Neural cell (in vitro differentiated cells): ENCODE results near the gene PRSS21. TPM values are rescaled to one million over a fixed set of nuclear protein-coding genes. Genes with fewer than 3 reads are reported as not detected.

Experiments
- H2AFZ ChIP-seq: fragments of 200-600, 300-800 bp; sonication (generic), shearing (Covaris generic); 2 replicates; pipeline ENCODE4 v1.6.0; 2014; ENCODE audit warnings: low read depth, mild to moderate bottlenecking, antibody characterized with exemption, low read length, moderate library complexity
- H3F3A ChIP-seq: fragments of 200-600 bp; shearing (Covaris generic); 2 replicates; pipeline ENCODE4 v1.6.1; 2016; ENCODE audit warnings: mild to moderate bottlenecking, moderate library complexity, mixed read lengths, antibody characterized with exemption, low read length; ENCODE audit not compliant: insufficient read depth, poor library complexity, severe bottlenecking
- H3K27ac ChIP-seq: fragments of 200-600, 300-800 bp; sonication (generic), shearing (Covaris generic); 2 replicates; pipeline ENCODE4 v1.5.1; 2014; ENCODE audit warnings: mild to moderate bottlenecking, low read length, moderate library complexity
- H3K27me3 ChIP-seq: fragments of 300-800, 200-600 bp; sonication (generic), shearing (Covaris generic); 2 replicates; pipeline ENCODE4 v1.6.0; 2014; ENCODE audit warnings: mild to moderate bottlenecking, low read depth, low read length, moderate library complexity; ENCODE audit not compliant: insufficient read depth
- H3K36me3 ChIP-seq: fragments of 300-800, 200-600 bp; sonication (generic), shearing (Covaris generic); 2 replicates; pipeline ENCODE4 v1.5.1; 2014; ENCODE audit warnings: mild to moderate bottlenecking, antibody characterized with exemption, low read length, moderate library complexity; ENCODE audit not compliant: insufficient read depth
- H3K4me2 ChIP-seq: fragments of 300-800, 200-600 bp; sonication (generic), shearing (Covaris generic); 2 replicates; pipeline ENCODE4 v1.6.0; 2014; ENCODE audit warnings: mild to moderate bottlenecking, low read length
- H3K4me3 ChIP-seq: fragments of 300-800, 200-600 bp; sonication (generic), shearing (Covaris generic); 2 replicates; pipeline ENCODE4 v1.5.1; 2014; ENCODE audit warnings: mild to moderate bottlenecking, low read length, moderate library complexity
- H3K79me2 ChIP-seq: fragments of 200-600 bp; shearing (Covaris generic); replicated peaks from 2 replicates; pipeline ENCODE4 v1.6.0; 2014; ENCODE audit warnings: mild to moderate bottlenecking, low read length, moderate library complexity; ENCODE audit not compliant: insufficient read depth
- H3K9ac ChIP-seq: fragments of 300-800, 200-600 bp; sonication (generic), shearing (Covaris generic); 2 replicates; pipeline ENCODE4 v1.6.1; 2016; ENCODE audit warnings: mild to moderate bottlenecking, low read length, mixed read lengths
- H3K9me2 ChIP-seq: fragments of 200-600 bp; shearing (Covaris generic); 2 replicates; pipeline ENCODE4 v1.6.1; 2016; ENCODE audit warnings: mild to moderate bottlenecking, low read length, mixed read lengths; ENCODE audit not compliant: insufficient read depth
- H3K9me3 ChIP-seq: fragments of 200-600, 300-800 bp; sonication (generic), shearing (Covaris generic); 2 replicates; pipeline ENCODE4 v1.6.1; 2016; ENCODE audit warnings: mild to moderate bottlenecking, mixed run types, low read length, moderate library complexity, mixed read lengths
- H4K20me1 ChIP-seq: fragments of 200-600 bp; shearing (Covaris generic); 2 replicates; pipeline ENCODE4 v1.6.1; 2016; ENCODE audit warnings: mild to moderate bottlenecking, mixed run types; ENCODE audit not compliant: insufficient read depth
- EP300 ChIP-seq: fragments of 450-650 bp; conservative IDR thresholded peaks from 2 replicates; pipeline ENCODE4 v1.6.1; 2014; ENCODE audit warnings: antibody characterized with exemption, mild to moderate bottlenecking, moderate library complexity; ENCODE audit not compliant: poor library complexity, severe bottlenecking
- EZH2 ChIP-seq: fragments of 200-600, 300-800 bp; shearing (Covaris generic), sonication (generic); IDR thresholded peaks from 2 replicates; pipeline ENCODE4 v1.6.1; 2014; ENCODE audit warnings: antibody characterized with exemption, low read length, borderline replicate concordance, mild to moderate bottlenecking; ENCODE audit not compliant: insufficient read depth, poor library complexity, severe bottlenecking
- MXI1 ChIP-seq: fragments of 450-650 bp; conservative IDR thresholded peaks from 2 replicates; pipeline ENCODE4 v1.6.1; 2014; ENCODE audit warnings: antibody characterized with exemption, mild to moderate bottlenecking; ENCODE audit not compliant: poor library complexity, severe bottlenecking
- POLR2AphosphoS5 ChIP-seq: IDR thresholded peaks from 2 replicates; pipeline ENCODE4 v1.6.1; 2012
- RAD21 ChIP-seq: fragments of 450-650 bp; conservative IDR thresholded peaks from 2 replicates; pipeline ENCODE4 v1.6.1; 2014; ENCODE audit warnings: antibody characterized with exemption, mild to moderate bottlenecking, moderate library complexity
- SMC3 ChIP-seq: fragments of 450-650 bp; conservative IDR thresholded peaks from 2 replicates; pipeline ENCODE4 v1.6.1; 2014; ENCODE audit warnings: antibody characterized with exemption, mild to moderate bottlenecking, moderate library complexity; ENCODE audit not compliant: poor library complexity
- TAF1 ChIP-seq: IDR thresholded peaks from 2 replicates; pipeline ENCODE4 v1.6.1; 2012; ENCODE audit warnings: low read depth
- polyA plus RNA-seq: library from polyadenylated mRNA; depleted of rRNA; stranded (reverse); fragments of >200 nt; gene quantifications from 2 replicates; pipeline ENCODE4 v1.2.3, GENCODE V29; 2014
- TF ChIP-seq, protein P1 (sequence below): fragments of 450-650 bp; IDR thresholded peaks from 2 replicates; pipeline ENCODE4 v1.5.1; 2014; ENCODE audit warnings: antibody characterized with exemption, mild to moderate bottlenecking, moderate library complexity; ENCODE audit not compliant: poor library complexity, severe bottlenecking
- TF ChIP-seq, protein P2 (sequence below): IDR thresholded peaks from 2 replicates; pipeline ENCODE4 v1.6.1; 2012; ENCODE audit warnings: borderline replicate concordance

PRSS21 gene
- polyA plus RNA-seq, 1 donor from 2014 or later = not detected

DNA sequence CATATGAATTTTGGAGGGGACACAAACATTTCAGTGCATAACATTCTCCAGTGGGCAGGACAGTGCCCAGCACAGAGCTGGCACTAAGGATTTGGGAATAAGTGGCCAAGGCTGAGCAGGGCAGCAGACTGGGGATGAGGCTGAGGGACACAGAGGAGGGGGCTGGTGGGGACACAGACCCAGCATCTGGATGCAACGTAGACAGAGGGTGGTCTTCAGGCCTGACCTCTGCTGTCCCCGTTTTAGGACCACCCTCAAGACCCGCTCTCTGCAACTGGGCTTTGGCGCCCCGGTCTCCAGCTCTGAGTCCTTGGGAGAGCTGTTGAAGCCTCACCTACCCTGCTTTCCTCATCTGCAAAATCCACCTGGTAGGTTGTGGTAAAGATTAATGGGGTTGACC, 26.4 kb upstream of the PRSS21 start:
- no peaks in the 10 kb centered on the region for H3K27me3 ChIP-seq
- H3K4me3 ChIP-seq = no peak overlapping the region
- H3F3A ChIP-seq = no peaks in the 10 kb centered on the region
- TF ChIP-seq POLR2AphosphoS5 (no peak), EP300 (no peak), EZH2 (no peak), RAD21 (no peak), SMC3 (no peak), TAF1 (no peak), MXI1 (no peak)
- TF ChIP-seq, protein P1, sequence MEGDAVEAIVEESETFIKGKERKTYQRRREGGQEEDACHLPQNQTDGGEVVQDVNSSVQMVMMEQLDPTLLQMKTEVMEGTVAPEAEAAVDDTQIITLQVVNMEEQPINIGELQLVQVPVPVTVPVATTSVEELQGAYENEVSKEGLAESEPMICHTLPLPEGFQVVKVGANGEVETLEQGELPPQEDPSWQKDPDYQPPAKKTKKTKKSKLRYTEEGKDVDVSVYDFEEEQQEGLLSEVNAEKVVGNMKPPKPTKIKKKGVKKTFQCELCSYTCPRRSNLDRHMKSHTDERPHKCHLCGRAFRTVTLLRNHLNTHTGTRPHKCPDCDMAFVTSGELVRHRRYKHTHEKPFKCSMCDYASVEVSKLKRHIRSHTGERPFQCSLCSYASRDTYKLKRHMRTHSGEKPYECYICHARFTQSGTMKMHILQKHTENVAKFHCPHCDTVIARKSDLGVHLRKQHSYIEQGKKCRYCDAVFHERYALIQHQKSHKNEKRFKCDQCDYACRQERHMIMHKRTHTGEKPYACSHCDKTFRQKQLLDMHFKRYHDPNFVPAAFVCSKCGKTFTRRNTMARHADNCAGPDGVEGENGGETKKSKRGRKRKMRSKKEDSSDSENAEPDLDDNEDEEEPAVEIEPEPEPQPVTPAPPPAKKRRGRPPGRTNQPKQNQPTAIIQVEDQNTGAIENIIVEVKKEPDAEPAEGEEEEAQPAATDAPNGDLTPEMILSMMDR = no peak
- TF ChIP-seq, protein P2, sequence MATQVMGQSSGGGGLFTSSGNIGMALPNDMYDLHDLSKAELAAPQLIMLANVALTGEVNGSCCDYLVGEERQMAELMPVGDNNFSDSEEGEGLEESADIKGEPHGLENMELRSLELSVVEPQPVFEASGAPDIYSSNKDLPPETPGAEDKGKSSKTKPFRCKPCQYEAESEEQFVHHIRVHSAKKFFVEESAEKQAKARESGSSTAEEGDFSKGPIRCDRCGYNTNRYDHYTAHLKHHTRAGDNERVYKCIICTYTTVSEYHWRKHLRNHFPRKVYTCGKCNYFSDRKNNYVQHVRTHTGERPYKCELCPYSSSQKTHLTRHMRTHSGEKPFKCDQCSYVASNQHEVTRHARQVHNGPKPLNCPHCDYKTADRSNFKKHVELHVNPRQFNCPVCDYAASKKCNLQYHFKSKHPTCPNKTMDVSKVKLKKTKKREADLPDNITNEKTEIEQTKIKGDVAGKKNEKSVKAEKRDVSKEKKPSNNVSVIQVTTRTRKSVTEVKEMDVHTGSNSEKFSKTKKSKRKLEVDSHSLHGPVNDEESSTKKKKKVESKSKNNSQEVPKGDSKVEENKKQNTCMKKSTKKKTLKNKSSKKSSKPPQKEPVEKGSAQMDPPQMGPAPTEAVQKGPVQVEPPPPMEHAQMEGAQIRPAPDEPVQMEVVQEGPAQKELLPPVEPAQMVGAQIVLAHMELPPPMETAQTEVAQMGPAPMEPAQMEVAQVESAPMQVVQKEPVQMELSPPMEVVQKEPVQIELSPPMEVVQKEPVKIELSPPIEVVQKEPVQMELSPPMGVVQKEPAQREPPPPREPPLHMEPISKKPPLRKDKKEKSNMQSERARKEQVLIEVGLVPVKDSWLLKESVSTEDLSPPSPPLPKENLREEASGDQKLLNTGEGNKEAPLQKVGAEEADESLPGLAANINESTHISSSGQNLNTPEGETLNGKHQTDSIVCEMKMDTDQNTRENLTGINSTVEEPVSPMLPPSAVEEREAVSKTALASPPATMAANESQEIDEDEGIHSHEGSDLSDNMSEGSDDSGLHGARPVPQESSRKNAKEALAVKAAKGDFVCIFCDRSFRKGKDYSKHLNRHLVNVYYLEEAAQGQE = no peak
- no peak overlapping the region for H3K9ac ChIP-seq
- H3K4me2 ChIP-seq = no peak overlapping the region
- no peaks in the 10 kb centered on the region for H3K9me2 ChIP-seq
- H2AFZ ChIP-seq = no peak overlapping the region
- H3K9me3 ChIP-seq = no peaks in the 10 kb centered on the region
- H3K79me2 ChIP-seq = no peaks in the 10 kb centered on the region
- H4K20me1 ChIP-seq = no peaks in the 10 kb centered on the region
- H3K36me3 ChIP-seq = no peaks in the 10 kb centered on the region
- H3K27ac ChIP-seq = no peak overlapping the region

DNA sequence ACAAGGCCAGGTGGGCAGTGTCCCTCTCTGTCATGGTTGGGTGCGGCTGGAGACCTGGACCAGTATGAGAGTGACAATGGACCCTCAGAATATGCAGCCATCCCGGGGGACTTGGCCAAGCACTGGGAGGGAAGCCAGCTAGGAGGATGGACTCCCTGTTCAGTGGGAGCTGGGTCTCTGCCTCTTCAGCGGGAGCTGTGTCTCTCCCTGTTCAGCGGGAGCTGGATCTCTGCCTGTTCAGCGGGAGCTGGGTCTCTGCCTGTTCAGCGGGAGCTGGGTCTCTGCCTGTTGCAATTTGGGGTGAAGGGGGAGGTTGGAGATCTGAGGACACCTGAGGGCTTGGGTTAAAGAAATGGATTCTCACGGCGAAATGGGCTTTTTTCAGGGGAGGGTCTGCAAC, 25.9 kb upstream of the PRSS21 start:
- H3K79me2 ChIP-seq = no peaks in the 10 kb centered on the region
- no peak overlapping the region for H3K4me2 ChIP-seq
- no peaks in the 10 kb centered on the region for H3K36me3 ChIP-seq
- H3K27ac ChIP-seq = no peak overlapping the region
- no peaks in the 10 kb centered on the region for H4K20me1 ChIP-seq
- no peak overlapping the region for H3K4me3 ChIP-seq
- H3K9me2 ChIP-seq = no peaks in the 10 kb centered on the region
- no peaks in the 10 kb centered on the region for H3F3A ChIP-seq
- TF ChIP-seq MXI1 = no peak
- no peak for TF ChIP-seq RAD21
- TF ChIP-seq SMC3 = no peak
- no peak for TF ChIP-seq TAF1
- TF ChIP-seq, protein P2 = no peak
- TF ChIP-seq EP300 = no peak
- TF ChIP-seq POLR2AphosphoS5 = no peak
- TF ChIP-seq EZH2 = no peak
- TF ChIP-seq, protein P1 = no peak
- H3K9me3 ChIP-seq = no peaks in the 10 kb centered on the region
- H3K9ac ChIP-seq = no peak overlapping the region
- H2AFZ ChIP-seq = no peak overlapping the region
- no peaks in the 10 kb centered on the region for H3K27me3 ChIP-seq
